HG03432 (cell line): ENCODE measurements around the gene RCHY1.
A peak's percentile ranks its signal among the peaks of the same experiment; 100 is the strongest.
"Not testable (repeated sequence)": the region's sequence is repeated elsewhere in the genome, so short reads cannot be mapped to it uniquely, and the experiment has no call there.

Experiments used
- ATAC-seq: cut with Tn5 transposase; IDR thresholded peaks from one replicate; pipeline ENCODE4 v1.9.1; 2021; ENCODE audit warnings: mild to moderate bottlenecking, moderate library complexity; ENCODE audit not compliant: unreplicated experiment

RCHY1 gene

GRCh38 chr4:75514131-75514948, at the start of gene RCHY1, which contains the start of gene THAP6:
TSS of gene RCHY1 (minus strand) at chr4:75514403. CDS start at chr4:75514286, 117 bp downstream.
TSS of gene THAP6 (plus strand) at chr4:75514473. CDS start at chr4:75515453, 980 bp downstream.
- ATAC-seq = peak; percentile 96

GRCh38 chr4:75561789-75562188, 47.6 kb upstream of the RCHY1 start:
- no peak for ATAC-seq

- ATAC-seq = no peak
These were observed 43.5 kb upstream of the RCHY1 start for GRCh38 chr4:75557696-75558095.

- ATAC-seq = peak; percentile 95
These were observed 41.3 kb upstream of the RCHY1 start, which contains the start of gene ODAPH for GRCh38 chr4:75555294-75556164. TSS of gene ODAPH (plus strand) at chr4:75556066. CDS start at chr4:75556083, 17 bp downstream.

- ATAC-seq = no peak
These were observed 38.2 kb upstream of the RCHY1 start for GRCh38 chr4:75552452-75552851.

GRCh38 chr4:75549019-75549418, 34.8 kb upstream of the RCHY1 start:
- no peak for ATAC-seq

GRCh38 chr4:75547647-75548387, 33.6 kb upstream of the RCHY1 start:
- ATAC-seq = no peak

GRCh38 chr4:75545526-75545925, 31.3 kb upstream of the RCHY1 start:
- ATAC-seq = no peak

- no peak for ATAC-seq
These were observed 30.7 kb upstream of the RCHY1 start for GRCh38 chr4:75544870-75545269.

- not testable (repeated sequence) for ATAC-seq
These were observed 30.0 kb upstream of the RCHY1 start for GRCh38 chr4:75544220-75544619.

- ATAC-seq = no peak
These were observed 28.6 kb upstream of the RCHY1 start for GRCh38 chr4:75542824-75543223.

- not testable (repeated sequence) for ATAC-seq
These were observed 23.1 kb upstream of the RCHY1 start for GRCh38 chr4:75537308-75537707.

GRCh38 chr4:75533926-75534325, 19.7 kb upstream of the RCHY1 start:
- not testable (repeated sequence) for ATAC-seq

GRCh38 chr4:75533339-75533887, 19.2 kb upstream of the RCHY1 start:
- ATAC-seq = not testable (repeated sequence)

GRCh38 chr4:75531536-75532143, 17.4 kb upstream of the RCHY1 start:
- ATAC-seq = not testable (repeated sequence)

- no peak for ATAC-seq
These were observed 16.5 kb upstream of the RCHY1 start for GRCh38 chr4:75530556-75531322.

GRCh38 chr4:75527482-75527881, 13.3 kb upstream of the RCHY1 start:
- ATAC-seq = no peak

GRCh38 chr4:75525910-75526309, 11.7 kb upstream of the RCHY1 start:
- ATAC-seq = no peak

GRCh38 chr4:75525086-75525485, 10.9 kb upstream of the RCHY1 start:
- no peak for ATAC-seq
